Globus pallidus (tissue), 1 donor: ENCODE measurements around the gene MET.

Source experiments
- DNase-seq: peaks from one replicate; pipeline ENCODE4 v3.0.0-alpha.2; 2015; ENCODE audit warnings: low spot score

Gene MET

GRCh38 chr7:116786791-116787443 is 114.9 kb downstream of the MET start:
- DNase-seq: no peak

GRCh38 chr7:116787881-116788280 is 115.9 kb downstream of the MET start:
- no peak for DNase-seq

- no peak for DNase-seq
Observed at GRCh38 chr7:116788572-116789197, 116.7 kb downstream of the MET start.

GRCh38 chr7:116790025-116790424 is 118.0 kb downstream of the MET start:
- no peak for DNase-seq

- no peak for DNase-seq
Observed at GRCh38 chr7:116792813-116793212, 120.8 kb downstream of the MET start.

- no peak for DNase-seq
Observed at GRCh38 chr7:116793795-116794340, 121.9 kb downstream of the MET start.

GRCh38 chr7:116796471-116796870 is 124.5 kb downstream of the MET start:
- DNase-seq: no peak

GRCh38 chr7:116797612-116798011 is 125.6 kb downstream of the MET start:
- no peak for DNase-seq

GRCh38 chr7:116798232-116798631 is 126.2 kb downstream of the MET start:
- DNase-seq: no peak

GRCh38 chr7:116799916-116800315 is 127.9 kb downstream of the MET start:
- DNase-seq: no peak

- no peak for DNase-seq
Observed at GRCh38 chr7:116800594-116800993, 128.6 kb downstream of the MET start.

- DNase-seq: no peak
Observed at GRCh38 chr7:116801092-116801710, 129.2 kb downstream of the MET start.

- no peak for DNase-seq
Observed at GRCh38 chr7:116802144-116802745, 130.2 kb downstream of the MET start.

GRCh38 chr7:116802746-116803152 is 130.8 kb downstream of the MET start:
- peak; percentile 73 for DNase-seq

- no peak for DNase-seq
Observed at GRCh38 chr7:116804471-116804870, 132.5 kb downstream of the MET start.

- no peak for DNase-seq
Observed at GRCh38 chr7:116805100-116805544, 133.1 kb downstream of the MET start.

GRCh38 chr7:116806046-116806944 is 134.3 kb downstream of the MET start:
- DNase-seq: peak; percentile 20

- no peak for DNase-seq
Observed at GRCh38 chr7:116807011-116807560, 135.1 kb downstream of the MET start.

GRCh38 chr7:116809636-116810266 is 137.8 kb downstream of the MET start:
- peak; percentile 68 for DNase-seq

GRCh38 chr7:116810267-116811116 is 138.5 kb downstream of the MET start:
- no peak for DNase-seq
